NAMALWA (cell line): ENCODE data around the gene CXCL6.

ENCODE experiments used
- DNase-seq: peaks from one replicate; pipeline ENCODE4 v3.0.0-alpha.2; 2015; ENCODE audit warnings: low spot score

The CXCL6 gene

GRCh38 chr4:73842696-73843095, 6.2 kb downstream of the CXCL6 start:
- no peak for DNase-seq

- no peak for DNase-seq
These were observed 6.9 kb downstream of the CXCL6 start for GRCh38 chr4:73843369-73843768.

GRCh38 chr4:73844345-73844744, 7.9 kb downstream of the CXCL6 start:
- no peak for DNase-seq

GRCh38 chr4:73844806-73845205, 8.3 kb downstream of the CXCL6 start:
- DNase-seq = no peak

DNA sequence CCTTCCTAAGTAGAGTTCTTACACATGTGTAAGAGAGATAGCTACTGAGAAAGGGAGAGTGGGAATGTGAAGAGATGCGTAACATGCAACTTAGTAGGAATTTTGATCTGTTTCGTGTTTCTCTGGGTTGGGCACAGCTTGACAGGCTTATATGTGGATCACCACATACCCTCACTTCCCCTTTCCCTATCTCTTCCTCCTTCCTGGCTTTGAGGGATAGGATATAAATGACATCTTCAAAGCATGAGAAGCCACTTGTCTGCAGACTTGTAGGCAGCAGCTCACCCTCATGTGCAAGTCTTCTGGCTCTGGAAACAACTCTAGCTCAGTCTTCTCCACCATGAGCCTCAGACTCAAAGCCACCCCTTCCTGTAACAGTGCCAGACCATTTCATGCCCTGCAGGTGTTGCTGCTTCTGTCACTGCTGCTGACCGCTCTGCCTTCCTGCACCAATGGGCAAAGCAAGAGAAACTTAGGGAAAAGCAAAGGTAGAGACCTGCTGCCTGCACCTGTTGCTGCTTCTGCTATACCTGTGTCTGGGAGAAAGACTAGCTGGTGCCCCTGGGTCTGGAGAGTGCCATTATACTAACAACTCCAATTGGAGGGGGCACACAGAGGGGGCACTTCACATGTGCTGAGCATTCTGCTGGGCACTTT, 11.2 kb downstream of the CXCL6 start:
- DNase-seq = no peak

GRCh38 chr4:73848183-73848777, 11.8 kb downstream of the CXCL6 start:
- no peak for DNase-seq

- no peak for DNase-seq
These were observed 13.9 kb downstream of the CXCL6 start for GRCh38 chr4:73850261-73850970.

GRCh38 chr4:73851293-73851692, 14.8 kb downstream of the CXCL6 start:
- no peak for DNase-seq

GRCh38 chr4:73852771-73853170, 16.3 kb downstream of the CXCL6 start:
- DNase-seq = no peak

- DNase-seq = no peak
These were observed 16.8 kb downstream of the CXCL6 start, which contains the start of gene PF4V1 for GRCh38 chr4:73853246-73853704. Gene PF4V1, plus strand, starts transcription at chr4:73853296. Its CDS starts 67 bp downstream, at chr4:73853363.

GRCh38 chr4:73853718-73854473, 17.4 kb downstream of the CXCL6 start:
- DNase-seq = no peak

GRCh38 chr4:73855406-73855805, 18.9 kb downstream of the CXCL6 start:
- DNase-seq = no peak

DNA sequence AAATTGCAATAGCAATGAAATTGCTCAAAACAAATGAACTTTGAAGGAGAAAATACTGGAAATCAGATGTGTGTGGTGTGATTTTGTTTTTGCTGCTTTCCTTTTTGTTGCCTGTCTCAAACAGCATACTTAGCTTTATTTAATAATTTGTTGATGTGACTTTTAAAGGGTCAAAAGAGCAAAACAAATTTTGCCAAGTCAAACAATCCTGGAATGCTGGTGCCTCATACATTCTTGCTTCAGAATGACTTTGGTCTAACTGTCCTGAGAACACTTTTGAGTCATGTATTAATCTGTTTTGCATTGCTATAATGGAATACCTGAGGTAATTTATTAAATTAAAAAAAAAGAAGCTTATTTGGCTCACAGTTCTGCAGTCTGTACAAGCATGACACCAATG, 20.0 kb downstream of the CXCL6 start:
- DNase-seq = no peak

DNA sequence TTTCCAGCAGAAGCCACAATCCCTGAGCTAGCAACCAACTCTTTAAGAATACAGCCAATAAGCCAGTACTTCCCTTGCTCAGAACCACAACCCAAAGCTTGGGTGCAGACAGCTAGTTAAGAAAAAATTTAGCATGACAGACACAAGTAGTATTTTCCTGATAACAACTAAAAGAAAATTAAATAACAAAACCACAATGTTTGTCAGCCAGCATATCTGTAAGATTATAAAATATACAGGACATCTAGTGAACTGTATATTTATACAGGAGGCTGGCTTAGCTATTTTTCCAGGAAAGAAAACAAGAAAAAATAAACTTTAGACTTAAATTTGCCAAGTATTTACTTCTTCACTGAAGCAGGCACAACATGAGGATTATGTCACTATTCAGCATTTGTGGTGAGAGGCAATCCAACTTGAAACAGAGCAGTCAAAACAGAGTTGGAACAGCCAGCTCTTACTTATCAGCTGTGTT, 23.2 kb downstream of the CXCL6 start:
- no peak for DNase-seq

DNA sequence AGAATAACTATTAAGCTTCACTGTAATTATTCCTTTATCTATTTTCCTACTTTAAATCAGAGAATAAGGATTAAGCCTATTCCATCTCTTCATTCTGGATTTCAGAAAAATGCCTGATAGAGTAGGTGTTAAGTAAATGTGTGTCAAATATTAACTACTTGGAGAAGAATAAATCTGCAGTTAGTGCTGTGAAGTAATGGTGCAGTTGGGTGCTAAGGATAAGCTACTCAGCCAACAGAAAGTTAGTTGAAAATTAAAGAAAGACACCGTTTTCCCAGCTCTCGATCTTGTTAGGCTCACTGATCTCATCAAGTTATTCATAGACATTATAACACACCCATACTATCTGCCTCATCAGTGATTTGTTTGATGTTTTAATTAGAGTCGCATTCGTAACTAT, 23.7 kb downstream of the CXCL6 start:
- DNase-seq = no peak

GRCh38 chr4:73860917-73861316, 24.4 kb downstream of the CXCL6 start:
- DNase-seq = no peak

DNA sequence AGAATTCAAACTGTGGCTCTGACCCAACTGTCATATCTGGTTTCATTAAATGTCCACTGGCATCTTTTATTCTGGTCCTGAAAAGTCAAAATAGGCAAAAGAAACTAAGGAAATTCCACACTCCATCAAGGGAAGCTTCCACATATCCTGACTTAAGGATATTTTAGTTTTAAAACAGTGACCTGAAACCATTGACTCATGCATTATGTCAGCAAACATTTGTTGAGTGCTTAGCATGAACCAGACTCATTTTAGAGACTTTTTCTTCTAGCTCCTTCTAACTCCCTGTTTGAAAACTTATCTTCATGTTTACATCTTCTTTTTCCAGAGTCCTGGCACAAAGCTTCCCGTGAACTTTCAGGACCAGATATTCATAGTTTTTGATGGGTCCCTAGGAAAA, 25.8 kb downstream of the CXCL6 start:
- DNase-seq = no peak

- DNase-seq = peak; percentile 32
These were observed 27.9 kb downstream of the CXCL6 start for GRCh38 chr4:73864365-73864764.

DNA sequence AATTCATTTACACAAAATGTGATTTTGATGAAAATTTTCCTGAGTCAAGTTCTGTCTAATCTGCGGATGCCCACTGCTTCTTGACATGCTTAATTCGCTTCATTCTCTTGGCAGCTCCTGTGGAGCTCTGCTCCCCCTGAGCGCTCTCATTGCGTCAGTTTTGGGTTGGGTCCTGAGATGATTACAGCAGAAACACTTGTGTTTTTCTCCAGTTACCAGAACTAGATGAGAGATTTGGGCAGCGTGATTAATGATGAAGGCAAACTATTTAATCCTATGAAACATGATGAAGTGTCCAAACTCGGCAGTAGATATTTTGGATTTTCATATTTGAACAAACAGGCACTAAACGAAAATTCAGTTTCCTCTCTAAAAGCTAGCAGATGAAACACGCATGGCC, 28.5 kb downstream of the CXCL6 start:
- no peak for DNase-seq

- no peak for DNase-seq
These were observed 29.1 kb downstream of the CXCL6 start for GRCh38 chr4:73865431-73866096.

DNA sequence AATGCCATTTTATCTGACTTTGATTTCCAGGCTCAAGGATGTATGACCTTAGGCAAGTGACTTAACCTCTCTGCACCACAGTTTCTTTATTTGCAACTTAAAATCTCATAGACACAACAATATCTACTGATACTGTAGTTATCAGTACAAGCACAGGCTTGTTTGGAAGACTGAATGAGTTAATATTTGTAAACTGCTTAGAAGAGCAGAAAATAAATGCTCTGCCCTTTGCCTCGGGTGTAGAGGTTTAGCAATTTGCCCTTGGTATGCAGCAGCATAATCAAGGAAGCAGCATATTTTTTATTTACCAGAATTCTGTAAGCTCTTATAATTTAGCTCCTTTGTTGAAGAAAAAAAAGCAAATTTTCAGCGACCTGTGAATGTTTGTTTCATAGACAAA, 29.8 kb downstream of the CXCL6 start:
- no peak for DNase-seq

- no peak for DNase-seq
These were observed 31.3 kb downstream of the CXCL6 start for GRCh38 chr4:73867783-73868182.
